Muscle layer of colon (tissue), 2 donors: ENCODE results near the gene REPIN1.

Source experiments
- H3K27ac ChIP-seq: one replicate; pipeline ENCODE4 v1.7.0; 2013; ENCODE audit warnings: low read depth, mild to moderate bottlenecking, low read length, moderate library complexity
- H3K27me3 ChIP-seq, 2 donors: one replicate each; pipeline ENCODE4 v1.7.0; 2013; ENCODE audit warnings: low read length in 2 of 2, mild to moderate bottlenecking in 2 of 2; ENCODE audit not compliant: insufficient read depth in 2 of 2, control insufficient read depth in 1 of 2
- H3K36me3 ChIP-seq: one replicate; pipeline ENCODE4 v1.7.0; 2013; ENCODE audit warnings: mild to moderate bottlenecking, low read length; ENCODE audit not compliant: insufficient read depth
- H3K4me1 ChIP-seq: one replicate; pipeline ENCODE4 v1.7.0; 2013; ENCODE audit warnings: mild to moderate bottlenecking, low read length; ENCODE audit not compliant: insufficient read depth
- H3K4me3 ChIP-seq, 2 donors: one replicate each; pipeline ENCODE4 v1.7.0; 2013; ENCODE audit warnings: low read length in 2 of 2, low read depth in 1 of 2, mild to moderate bottlenecking in 1 of 2, moderate library complexity in 1 of 2
- H3K9ac ChIP-seq: one replicate; pipeline ENCODE4 v1.7.0; 2013; ENCODE audit warnings: low read length
- H3K9me3 ChIP-seq: one replicate; pipeline ENCODE4 v1.7.0; 2013; ENCODE audit warnings: mild to moderate bottlenecking, low read length
- donor health status: abdominal sarcoma.
- donor health status: Adenocarcinoma of cecum.

Gene REPIN1

DNA sequence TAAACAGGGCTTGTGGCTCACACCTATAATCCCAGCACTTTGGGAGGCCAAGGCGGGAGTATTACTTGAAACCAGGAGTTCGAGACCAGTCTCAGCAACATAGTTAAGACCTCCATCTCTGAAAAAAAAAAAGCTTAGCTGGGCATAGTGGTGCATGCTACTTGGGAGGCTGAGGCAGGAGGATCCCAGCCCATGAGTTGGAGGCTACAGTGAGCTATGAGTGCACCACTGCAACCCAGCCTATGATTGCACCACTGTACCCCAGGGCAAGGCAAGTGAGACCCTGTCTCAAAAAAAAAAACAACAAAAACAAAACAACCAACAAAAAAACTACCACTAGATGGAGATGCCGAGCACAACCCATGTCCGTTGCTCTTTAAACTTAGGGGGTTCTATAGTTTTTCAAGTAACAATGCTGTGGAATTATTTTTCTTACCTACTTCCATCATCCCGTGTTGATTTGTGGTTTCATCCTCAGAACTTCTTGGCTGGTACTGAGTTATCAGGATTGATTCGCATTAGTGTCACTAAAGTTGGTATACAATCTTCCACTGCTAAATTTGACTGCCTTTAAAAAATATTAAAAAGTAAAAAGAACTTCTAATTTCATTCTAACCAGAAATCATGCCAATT lies 12.2 kb upstream of the REPIN1 start:
- Histone ChIP-seq H3K27ac (no peak overlapping the region), H3K4me3 (no peak overlapping the region), H3K4me1 (peaks cover 16% of the 10 kb centered on the region), H3K27me3 (no peaks in the 10 kb centered on the region), H3K9me3 (no peaks in the 10 kb centered on the region), H3K9ac (no peak overlapping the region), H3K36me3 (no peaks in the 10 kb centered on the region)

DNA sequence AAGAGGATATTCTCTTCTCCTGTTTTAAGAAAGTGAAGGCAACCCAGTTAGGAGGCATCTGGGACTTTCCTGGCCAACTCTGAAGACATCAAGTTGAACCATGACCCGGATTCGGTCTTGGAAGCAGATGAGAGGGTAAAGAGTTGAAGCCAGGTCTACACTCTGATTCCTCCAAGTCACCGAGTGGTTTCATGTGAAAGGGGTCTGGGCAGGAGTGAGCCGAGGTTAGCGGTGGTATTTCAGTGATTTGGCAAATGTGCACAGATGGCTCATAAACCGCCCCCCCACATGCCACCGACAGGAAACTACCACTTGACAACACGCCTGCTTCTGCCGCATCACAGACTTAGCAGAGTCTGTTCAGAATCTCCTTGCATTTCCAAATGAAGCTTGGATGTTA lies 11.4 kb upstream of the REPIN1 start:
- Histone ChIP-seq H3K36me3 (no peaks in the 10 kb centered on the region), H3K4me3 (no peak overlapping the region), H3K9me3 (no peaks in the 10 kb centered on the region), H3K4me1 (peaks cover 21% of the 10 kb centered on the region), H3K27ac (no peak overlapping the region), H3K9ac (no peak overlapping the region), H3K27me3 (no peaks in the 10 kb centered on the region)

DNA sequence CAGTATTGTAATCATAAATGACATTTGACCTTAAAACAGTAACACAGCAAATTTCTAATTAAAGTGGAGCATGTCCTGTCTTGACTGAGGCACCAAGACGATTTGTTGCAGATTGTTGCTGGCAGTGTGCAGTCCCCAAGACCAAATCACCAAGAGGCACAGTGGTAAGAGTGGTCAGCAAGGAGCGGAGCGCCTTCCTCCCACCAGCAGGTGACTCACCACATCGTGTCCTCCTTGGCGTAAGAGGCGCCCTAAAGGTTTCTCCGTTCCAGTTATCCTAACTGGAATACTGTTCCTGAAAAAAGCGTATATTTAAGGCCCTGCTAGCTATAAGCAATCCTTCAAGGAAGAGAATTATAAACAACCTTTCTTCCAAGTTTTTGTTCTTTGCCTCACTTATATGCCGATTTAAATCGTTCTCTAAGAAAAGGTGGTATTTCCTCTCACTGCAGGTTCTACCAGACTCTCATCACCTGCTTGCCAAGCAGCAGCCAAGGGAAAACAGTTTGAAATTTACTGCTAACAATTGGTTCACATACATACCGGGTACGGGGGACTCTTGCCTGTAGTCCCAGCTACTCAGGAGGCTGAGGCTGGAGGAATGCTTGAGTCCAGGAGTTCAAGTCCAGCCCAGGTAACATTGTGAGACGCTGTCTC lies 10.7 kb upstream of the REPIN1 start:
- Histone ChIP-seq H3K9me3 (no peaks in the 10 kb centered on the region), H3K27me3 (no peaks in the 10 kb centered on the region), H3K36me3 (no peaks in the 10 kb centered on the region), H3K9ac (no peak overlapping the region), H3K27ac (no peak overlapping the region), H3K4me1 (peaks cover 21% of the 10 kb centered on the region), H3K4me3 (no peak overlapping the region)

DNA sequence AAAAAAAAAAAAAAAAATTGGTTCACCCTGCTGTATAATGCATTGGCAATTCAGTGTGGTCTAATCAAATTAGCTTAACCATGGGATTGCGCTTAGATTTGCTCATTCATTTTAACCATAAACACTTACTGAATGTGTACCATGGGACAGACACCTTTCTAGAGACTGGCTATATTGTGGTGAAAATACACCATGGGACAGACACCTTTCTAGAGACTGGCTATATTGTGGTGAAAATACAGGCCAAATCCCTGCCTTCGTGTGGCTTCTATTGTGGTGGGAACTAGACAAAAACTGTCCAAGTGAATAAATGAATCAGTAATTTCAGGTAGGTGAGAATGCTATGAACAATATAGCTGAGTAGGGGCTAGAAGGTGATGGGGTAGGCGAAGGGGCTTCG lies 10.2 kb upstream of the REPIN1 start:
- Histone ChIP-seq H3K27me3 (no peaks in the 10 kb centered on the region), H3K4me1 (peaks cover 21% of the 10 kb centered on the region)

DNA sequence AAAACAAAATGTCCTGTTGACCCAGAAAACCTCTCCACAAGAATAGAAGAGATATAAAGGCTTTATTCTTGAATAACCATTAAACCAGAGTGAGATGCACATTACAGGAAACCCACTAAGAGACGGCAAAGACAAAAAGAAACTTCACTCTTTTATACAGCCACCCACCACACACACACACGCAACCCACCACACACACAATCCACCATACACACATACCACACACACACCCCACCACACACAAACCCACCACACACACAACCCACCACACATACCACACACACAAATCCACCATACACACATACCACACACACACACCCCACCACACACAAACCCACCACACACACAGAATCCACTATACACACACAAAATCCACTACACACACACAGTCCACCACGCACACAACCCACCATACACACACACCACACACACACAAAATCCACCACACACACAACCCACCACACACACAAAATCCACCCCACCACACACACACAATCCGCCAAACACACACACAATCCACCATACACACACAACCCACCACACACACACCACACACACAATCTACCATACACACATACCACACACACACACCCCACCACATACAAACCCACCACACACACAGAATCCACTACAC lies 9.5 kb upstream of the REPIN1 start:
- H3K27me3 ChIP-seq = no peaks in the 10 kb centered on the region
- H3K27ac ChIP-seq = no peak overlapping the region
- no peak overlapping the region for H3K4me3 ChIP-seq
- peaks cover 21% of the 10 kb centered on the region for H3K4me1 ChIP-seq
- no peak overlapping the region for H3K9ac ChIP-seq
- H3K9me3 ChIP-seq = no peaks in the 10 kb centered on the region
- H3K36me3 ChIP-seq = no peaks in the 10 kb centered on the region

More for the DNA sequence above, 10.2 kb upstream of the REPIN1 start:
- H3K36me3 ChIP-seq = no peaks in the 10 kb centered on the region
- no peaks in the 10 kb centered on the region for H3K9me3 ChIP-seq
- H3K4me3 ChIP-seq = no peak overlapping the region
- H3K27ac ChIP-seq = no peak overlapping the region
- H3K9ac ChIP-seq = no peak overlapping the region

DNA sequence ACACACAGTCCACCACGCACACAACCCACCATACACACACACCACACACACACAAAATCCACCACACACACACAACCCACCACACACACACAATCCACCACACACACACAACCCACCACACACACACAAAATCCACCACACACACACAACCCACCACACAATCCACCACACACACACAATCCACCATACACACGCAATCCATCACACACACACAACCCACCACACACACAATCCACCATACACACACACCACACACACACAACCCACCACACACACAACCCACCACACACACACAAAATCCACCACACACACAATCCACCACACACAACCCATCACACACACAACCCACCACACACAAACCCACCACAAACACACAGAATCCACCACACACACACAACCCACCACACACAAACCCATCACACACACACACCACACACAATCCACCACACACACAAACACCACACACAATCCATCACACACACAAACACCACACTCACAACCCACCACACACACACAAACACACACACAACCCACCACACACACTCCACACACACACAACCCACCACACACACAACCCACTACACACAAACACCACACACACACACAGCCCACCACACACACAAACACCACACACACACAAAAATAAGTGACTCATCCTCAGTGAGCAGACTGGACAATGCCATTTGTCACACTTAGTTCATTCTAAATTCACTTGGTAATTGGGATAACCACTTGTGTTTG lies 8.8 kb upstream of the REPIN1 start:
- H3K4me3 ChIP-seq = no peak overlapping the region
- no peaks in the 10 kb centered on the region for H3K27me3 ChIP-seq
- H3K27ac ChIP-seq = no peak overlapping the region
- no peaks in the 10 kb centered on the region for H3K9me3 ChIP-seq
- peaks cover 15% of the 10 kb centered on the region for H3K4me1 ChIP-seq
- no peak overlapping the region for H3K9ac ChIP-seq
- no peaks in the 10 kb centered on the region for H3K36me3 ChIP-seq

DNA sequence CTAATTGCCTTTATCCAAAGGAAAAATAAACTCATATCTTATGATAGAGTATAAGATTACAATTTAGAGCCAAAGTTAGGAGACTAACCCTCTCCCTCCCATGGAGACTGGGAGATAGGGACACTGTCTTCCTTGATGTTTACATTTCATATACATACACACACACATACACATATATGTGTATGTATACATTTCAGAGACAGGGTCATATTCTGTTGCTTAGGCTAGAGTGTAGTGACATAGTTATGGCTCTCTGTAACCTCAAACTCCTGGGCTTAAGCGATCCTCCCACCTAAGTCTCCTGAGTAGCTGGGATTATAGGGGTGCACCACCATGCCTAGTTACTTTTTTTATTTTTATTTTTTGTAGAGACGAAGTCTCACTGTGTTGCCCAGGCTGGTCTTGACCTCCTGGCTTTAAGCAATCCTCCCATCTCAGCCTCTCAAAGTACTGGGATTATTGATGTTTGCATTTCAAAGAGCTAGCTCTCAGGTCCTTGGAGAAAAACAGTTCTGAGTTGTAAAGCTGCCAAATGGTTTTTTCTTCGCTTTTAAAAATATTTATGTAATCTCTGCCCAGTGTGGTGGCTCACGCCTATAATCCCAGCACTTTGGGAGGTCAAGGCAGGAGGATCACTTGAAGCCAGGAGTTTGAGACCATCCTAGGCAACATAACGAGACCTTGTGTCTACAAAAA lies 8.1 kb upstream of the REPIN1 start:
- no peak overlapping the region for H3K9ac ChIP-seq
- no peaks in the 10 kb centered on the region for H3K36me3 ChIP-seq
- H3K9me3 ChIP-seq = no peaks in the 10 kb centered on the region
- H3K4me3 ChIP-seq = no peak overlapping the region
- H3K27ac ChIP-seq = no peak overlapping the region
- peaks cover 9% of the 10 kb centered on the region for H3K4me1 ChIP-seq
- H3K27me3 ChIP-seq = no peaks in the 10 kb centered on the region

DNA sequence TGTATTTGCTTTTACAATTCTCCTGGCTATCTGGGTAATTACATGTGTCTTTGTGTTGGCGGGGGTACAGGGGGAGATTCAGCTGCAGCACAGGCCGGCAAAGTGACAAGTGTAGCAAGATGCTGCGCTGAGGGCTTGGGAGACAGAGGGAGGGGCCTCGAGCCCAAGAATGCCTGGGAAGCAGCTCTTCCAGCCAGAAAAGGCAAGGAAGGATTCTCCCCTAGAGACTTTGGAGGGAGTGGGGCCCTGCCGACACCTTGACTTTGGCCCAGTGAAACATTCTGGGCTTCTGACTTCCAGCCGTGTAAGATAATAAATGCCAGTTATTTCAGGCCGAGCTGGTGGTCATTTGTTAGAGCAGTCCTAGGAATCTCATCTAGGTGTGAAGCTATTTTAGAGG lies 7.2 kb upstream of the REPIN1 start:
- H3K27ac ChIP-seq = peak overlapping the region; percentile 29
- peaks cover 6% of the 10 kb centered on the region for H3K4me1 ChIP-seq
- H3K4me3 ChIP-seq = no peak overlapping the region
- no peaks in the 10 kb centered on the region for H3K9me3 ChIP-seq
- H3K9ac ChIP-seq = no peak overlapping the region
- no peaks in the 10 kb centered on the region for H3K27me3 ChIP-seq
- no peaks in the 10 kb centered on the region for H3K36me3 ChIP-seq

DNA sequence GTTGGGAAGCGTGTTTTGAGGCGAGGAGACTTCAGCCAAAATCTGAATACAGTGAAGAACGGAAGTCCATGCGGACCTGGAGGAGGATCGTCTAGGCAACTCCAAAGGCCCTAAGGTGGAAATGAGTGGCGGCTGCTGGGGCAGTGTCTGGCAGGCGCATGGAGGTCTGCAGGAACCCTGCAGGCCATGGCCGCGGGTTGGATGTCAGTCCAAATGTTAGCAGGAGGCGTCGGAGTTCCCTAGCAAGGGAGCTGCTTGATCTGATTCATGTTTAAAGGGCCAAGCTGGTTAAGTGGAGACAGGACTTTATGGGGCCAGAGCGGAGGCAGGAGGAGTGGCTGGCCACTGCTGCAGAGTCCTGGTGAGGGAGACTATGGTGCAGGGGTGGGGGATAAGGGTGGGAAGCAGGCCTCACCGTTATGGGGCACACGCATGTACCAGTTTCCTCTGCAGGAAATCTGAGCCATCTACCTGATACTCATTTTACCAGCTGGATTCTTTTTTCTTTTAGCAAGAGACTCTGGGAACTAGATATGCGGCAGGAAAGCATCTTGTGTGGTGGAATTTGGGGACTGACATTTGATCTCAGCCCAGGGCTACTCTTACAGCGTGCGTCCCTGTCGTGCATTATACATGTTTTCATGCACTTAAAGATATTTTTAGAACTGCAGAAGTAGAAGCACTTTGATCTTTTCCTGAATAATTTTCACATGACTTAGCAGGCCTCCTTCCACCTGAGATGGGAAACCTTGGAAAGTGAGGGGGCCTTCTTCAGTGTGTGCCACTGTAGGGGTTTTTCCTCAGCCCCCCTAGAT lies 6.6 kb upstream of the REPIN1 start:
- Histone ChIP-seq H3K27ac (peak overlapping the region; percentile 29), H3K36me3 (no peaks in the 10 kb centered on the region), H3K9ac (no peak overlapping the region), H3K4me3 (no peak overlapping the region), H3K27me3 (no peaks in the 10 kb centered on the region), H3K4me1 (peaks cover 6% of the 10 kb centered on the region), H3K9me3 (no peaks in the 10 kb centered on the region)

DNA sequence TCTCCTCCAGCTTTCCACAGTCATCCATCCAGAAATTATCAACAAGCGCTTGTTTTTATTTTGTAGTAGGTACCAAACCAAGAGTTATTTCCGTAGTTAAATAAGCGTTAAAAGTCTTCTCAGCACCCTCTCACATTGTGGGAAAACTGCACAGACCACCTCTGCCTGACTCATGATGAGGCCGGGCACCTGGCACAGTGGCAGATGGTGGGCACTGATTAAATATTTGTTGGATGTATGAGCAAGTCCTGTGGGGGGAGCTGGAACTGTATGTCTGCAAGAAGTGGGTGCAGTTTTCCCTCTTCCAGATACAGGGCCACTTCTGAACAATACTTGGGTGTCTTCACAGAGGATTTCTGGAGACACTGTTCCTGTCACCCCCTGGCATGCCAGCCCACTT lies 5.3 kb upstream of the REPIN1 start:
- H3K36me3 ChIP-seq = no peaks in the 10 kb centered on the region
- H3K4me1 ChIP-seq = peaks cover 6% of the 10 kb centered on the region
- no peak overlapping the region for H3K27ac ChIP-seq
- H3K27me3 ChIP-seq = no peaks in the 10 kb centered on the region
- H3K4me3 ChIP-seq = no peak overlapping the region
- no peaks in the 10 kb centered on the region for H3K9me3 ChIP-seq
- H3K9ac ChIP-seq = no peak overlapping the region
